GM21390 (cell line): ENCODE measurements around the gene STK38.

Experiments used
- ATAC-seq: cut with Tn5 transposase; IDR thresholded peaks from one replicate; pipeline ENCODE4 v1.9.1; 2021; ENCODE audit not compliant: unreplicated experiment

Gene STK38

DNA sequence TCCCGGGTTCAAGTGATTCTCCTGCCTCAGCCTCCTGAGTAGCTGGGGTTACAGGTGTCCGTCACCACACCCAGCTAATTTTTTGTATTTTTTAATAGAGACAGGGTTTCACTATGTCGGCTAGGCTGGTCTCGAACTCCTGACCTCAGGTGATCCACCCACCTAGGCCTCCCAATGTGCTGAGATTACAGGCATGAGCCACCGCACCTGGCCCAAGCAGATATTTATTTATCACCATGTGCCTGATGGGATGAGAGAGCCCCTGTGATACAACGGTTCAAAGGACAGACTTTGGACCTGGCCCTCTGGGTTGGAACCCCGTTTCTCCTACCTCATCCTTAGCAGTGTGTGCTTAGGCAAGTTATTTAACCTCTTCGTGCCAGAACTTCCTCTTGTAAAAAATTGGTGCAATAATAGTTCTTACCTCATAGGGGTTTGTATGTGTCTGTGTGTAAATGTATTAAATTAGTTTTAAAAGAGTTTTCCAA is 19.2 kb upstream of the STK38 start:
- no peak for ATAC-seq

DNA sequence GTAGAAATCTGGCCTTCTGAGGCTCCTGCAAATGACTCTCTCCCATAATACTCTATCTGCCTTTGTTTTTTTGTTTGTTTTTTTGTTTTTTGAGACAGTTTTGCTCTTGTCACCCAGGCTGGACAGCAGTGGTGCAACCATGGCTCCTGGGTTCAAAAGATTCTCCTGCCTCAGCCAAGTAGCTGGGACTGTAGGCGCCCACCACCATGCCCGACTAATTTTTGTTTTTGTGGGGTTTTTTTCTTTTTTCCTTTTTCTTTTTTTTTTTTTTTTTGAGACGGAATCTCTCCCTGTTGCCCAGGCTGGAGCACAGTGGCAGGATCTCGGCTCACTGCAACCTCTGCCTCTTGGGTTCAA is 16.6 kb upstream of the STK38 start:
- no peak for ATAC-seq

DNA sequence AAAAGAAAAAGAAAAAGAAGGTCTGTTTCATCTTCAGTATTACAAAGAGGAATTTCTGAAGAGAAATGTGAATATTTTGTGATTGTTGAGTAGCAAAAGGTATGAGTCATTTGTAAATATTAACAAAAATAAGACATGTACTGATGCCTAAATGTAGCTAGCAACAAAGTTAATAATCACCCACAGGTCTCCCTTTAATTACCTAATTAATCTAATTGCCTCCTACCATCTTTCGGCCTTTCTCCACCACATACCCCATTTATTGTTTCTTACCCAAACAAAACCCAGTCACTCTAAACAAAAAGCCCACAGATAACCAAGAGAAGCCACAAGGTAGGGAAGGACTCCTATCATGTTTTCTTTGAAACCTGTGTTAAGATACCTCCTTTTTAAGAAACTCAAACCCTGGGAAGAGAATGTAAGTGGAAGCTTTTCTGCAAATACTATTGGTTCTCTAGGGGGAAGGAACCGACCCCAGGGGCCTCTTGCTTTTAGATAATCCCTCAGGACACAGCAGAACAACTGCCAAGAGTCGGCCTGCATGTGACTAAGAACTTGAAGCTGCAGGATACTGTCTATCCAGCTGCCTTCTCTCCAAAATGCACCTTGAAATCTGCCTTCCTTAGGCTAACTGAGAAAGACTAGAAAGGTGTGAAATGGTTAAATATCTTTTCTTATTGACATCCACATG is 16.1 kb upstream of the STK38 start:
- ATAC-seq: no peak

DNA sequence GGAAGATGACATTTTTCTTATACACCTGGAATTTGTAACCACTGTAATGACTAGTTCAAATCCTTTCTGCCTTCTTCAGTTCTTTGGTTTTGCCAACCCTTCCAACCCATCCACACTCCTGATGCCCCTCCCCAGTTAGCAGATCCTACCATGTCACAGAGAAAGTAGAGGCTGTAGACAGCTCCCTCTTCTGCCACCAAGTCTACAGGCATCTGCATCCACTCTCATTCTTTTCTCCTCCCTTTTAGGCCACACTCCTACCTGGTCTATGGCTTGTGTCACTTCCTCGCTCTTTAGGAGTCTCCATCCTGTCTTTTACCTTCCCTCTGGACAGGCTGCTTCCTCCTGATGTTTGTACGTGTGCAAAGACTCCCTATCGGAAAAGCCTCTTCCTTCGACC is 13.5 kb upstream of the STK38 start:
- no peak for ATAC-seq

- no peak for ATAC-seq
Observed at GRCh38 chr6:36559011-36559793, 11.9 kb upstream of the STK38 start.

- no peak for ATAC-seq
Observed at GRCh38 chr6:36556281-36556680, 9.0 kb upstream of the STK38 start.

DNA sequence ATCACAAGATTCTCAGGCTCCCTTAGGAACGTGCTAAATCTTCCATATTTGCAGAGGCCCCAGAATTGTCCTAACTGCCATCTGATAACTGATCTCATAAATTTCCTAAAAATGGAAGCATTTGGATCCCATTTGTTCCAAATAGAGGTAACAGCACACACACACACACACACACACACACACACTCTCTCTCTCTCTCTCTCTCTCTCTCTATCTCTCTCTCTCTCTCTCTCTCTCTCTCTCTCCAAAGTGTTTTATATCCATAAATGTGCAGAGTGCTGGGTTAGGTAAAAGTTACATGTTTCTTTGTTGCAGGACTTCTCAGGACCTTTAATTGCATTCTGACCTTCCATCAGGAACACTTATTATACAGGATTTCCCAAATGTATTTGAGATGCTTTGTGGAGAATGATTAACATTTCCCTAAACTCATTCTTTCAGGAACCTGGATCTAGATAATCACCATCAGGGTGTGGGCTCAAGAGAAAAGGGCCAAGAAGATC is 8.5 kb upstream of the STK38 start:
- no peak for ATAC-seq

- no peak for ATAC-seq
Observed at GRCh38 chr6:36550473-36551000, 3.3 kb upstream of the STK38 start.

- no peak for ATAC-seq
Observed at GRCh38 chr6:36548401-36548743, 1.1 kb upstream of the STK38 start.

GRCh38 chr6:36547646-36548400 is 544 bp upstream of the STK38 start:
- ATAC-seq: no peak

GRCh38 chr6:36546308-36546919 is 865 bp downstream of the STK38 start:
- ATAC-seq: no peak

GRCh38 chr6:36545767-36546307 is 1.4 kb downstream of the STK38 start:
- no peak for ATAC-seq

DNA sequence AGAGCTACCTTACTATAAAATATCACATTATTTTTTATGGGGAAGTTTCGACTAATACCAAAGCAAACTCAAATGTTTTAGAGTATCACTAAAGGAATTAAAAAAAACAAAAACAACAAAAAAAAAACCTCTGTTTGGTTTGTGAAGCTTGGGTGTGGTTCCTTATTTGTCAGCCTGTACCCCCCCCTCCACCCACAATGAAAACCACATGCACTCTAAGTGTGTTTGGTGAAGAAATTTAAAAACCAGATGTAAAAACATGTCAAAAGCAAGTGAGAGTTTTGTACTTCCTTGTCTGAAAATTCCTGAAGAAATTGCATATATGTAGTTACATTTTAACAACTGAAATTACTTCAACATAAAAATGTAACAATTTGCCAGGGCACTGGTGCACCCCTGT is 3.1 kb downstream of the STK38 start:
- ATAC-seq: no peak

- no peak for ATAC-seq
Observed at GRCh38 chr6:36542041-36542440, 5.2 kb downstream of the STK38 start.

DNA sequence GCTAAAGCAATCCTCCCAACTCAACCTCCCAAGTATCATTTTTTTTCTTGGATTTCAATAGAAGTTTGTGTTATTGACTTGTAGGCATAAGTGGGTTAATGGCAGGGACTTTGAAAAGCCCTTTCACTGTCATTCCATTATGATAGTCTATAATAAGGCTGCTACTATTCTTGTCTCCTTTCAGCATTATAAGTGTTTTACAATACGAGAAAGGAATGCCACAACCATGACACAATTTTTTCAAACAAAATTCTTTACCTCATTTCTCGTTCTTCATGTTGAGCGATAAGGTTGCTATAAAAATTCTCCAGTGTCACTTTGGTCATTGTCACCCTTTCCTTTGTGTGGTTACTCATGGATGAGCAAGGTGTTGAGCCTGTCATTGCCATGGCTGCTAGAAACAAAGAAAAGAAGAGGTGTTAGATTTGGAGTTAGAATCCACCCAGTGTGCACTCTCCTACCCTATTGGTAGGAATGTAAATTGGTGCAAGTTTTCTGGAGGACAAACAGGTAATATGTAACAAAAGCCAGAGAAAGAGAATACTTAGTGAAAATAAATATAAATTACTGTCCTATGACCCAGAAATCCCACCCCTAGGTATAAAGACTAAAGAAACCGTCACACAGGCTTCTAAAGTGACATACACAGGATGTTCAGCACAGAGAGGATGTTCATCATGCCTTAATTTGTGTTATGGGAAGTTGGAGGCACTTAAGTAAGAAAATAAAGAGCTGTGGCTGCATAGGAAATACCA is 7.3 kb downstream of the STK38 start:
- ATAC-seq: no peak

- ATAC-seq: no peak
Observed at GRCh38 chr6:36536873-36537547, 10.3 kb downstream of the STK38 start.

- ATAC-seq: no peak
Observed at GRCh38 chr6:36533321-36533720, 14.0 kb downstream of the STK38 start.

GRCh38 chr6:36526066-36526465 is 21.2 kb downstream of the STK38 start:
- ATAC-seq: no peak

DNA sequence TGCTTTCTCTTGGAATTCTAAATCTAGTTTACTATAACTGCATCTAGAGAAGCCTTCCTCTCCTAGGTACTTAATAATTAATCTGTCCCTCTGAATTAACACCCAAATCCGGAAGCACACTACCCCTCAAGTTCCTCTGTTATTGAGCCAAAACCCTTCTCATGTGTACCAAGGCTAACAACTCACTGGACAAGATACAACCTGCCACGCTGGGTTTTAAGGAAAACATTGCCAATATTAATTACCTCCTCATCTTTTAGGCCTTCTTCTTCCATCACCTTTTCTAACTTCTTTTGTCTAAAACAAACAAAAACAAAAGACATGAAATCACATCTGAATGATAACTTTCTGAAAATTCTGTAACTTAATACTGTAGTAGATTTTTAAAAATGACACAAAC is 21.9 kb downstream of the STK38 start:
- no peak for ATAC-seq

DNA sequence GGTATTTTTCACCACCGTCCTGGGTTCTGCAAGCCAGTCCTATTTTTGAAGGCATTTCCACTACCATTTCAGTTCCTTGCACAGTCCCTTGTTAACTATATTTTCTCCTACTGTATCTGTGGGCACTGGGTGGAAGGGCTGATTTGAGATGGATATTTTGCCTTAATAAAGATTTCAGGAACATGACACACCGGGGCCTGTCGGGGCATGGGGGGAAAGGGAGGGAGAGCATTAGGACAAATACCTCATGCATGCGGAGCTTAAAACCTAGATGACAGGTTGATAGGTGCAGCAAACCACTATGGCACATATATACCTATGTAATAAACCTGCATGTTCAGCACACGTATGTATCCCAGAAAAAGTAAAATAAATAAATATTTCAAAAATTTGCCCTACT is 22.4 kb downstream of the STK38 start:
- ATAC-seq: no peak
